Lung (tissue), 12 donors: Measurements from ENCODE around the gene SEC14L3. TPM values are rescaled to one million over a fixed set of nuclear protein-coding genes. Genes with fewer than 3 reads are reported as not detected.

ENCODE experiments used
- ATAC-seq: fragments of 200-7000 bp; cut with Tn5 transposase; one replicate; pipeline ENCODE4 v1.9.1; 2020; ENCODE audit warnings: moderate number of reproducible peaks; ENCODE audit not compliant: insufficient read depth, low FRiP score
- DNase-seq, 3 donors: peaks; one replicate each; pipeline ENCODE4 v3.0.0-alpha.2; 2013 to 2017
- H3K27ac ChIP-seq, 2 donors: one replicate each; pipeline ENCODE4 v1.5.1; 2013; ENCODE audit warnings: mild to moderate bottlenecking in 2 of 2, moderate library complexity in 2 of 2, control low read depth in 1 of 2, inconsistent platforms in 1 of 2, low read depth in 1 of 2, low read length in 1 of 2
- H3K27me3 ChIP-seq, 3 donors: one replicate each; pipeline ENCODE4 v1.5.1; 2013; ENCODE audit warnings: low read length in 2 of 3; ENCODE audit not compliant: control insufficient read depth in 3 of 3, insufficient read depth in 3 of 3
- H3K36me3 ChIP-seq, 4 donors: one replicate each; pipeline ENCODE4 v1.5.1; 2013; ENCODE audit warnings: low read length in 4 of 4, mild to moderate bottlenecking in 1 of 4, moderate library complexity in 1 of 4; ENCODE audit not compliant: control insufficient read depth in 4 of 4, insufficient read depth in 4 of 4
- H3K4me1 ChIP-seq, 5 donors: one replicate each; pipeline ENCODE4 v1.5.1; 2013; ENCODE audit warnings: low read length in 5 of 5, mild to moderate bottlenecking in 2 of 5, moderate library complexity in 1 of 5; ENCODE audit not compliant: control insufficient read depth in 5 of 5, insufficient read depth in 5 of 5
- H3K4me3 ChIP-seq: one replicate; pipeline ENCODE4 v1.5.1; 2013; ENCODE audit warnings: mild to moderate bottlenecking, control low read depth, moderate library complexity
- H3K9ac ChIP-seq, 2 donors: one replicate each; pipeline ENCODE4 v1.5.1; 2013; ENCODE audit warnings: low read length in 2 of 2, control low read depth in 1 of 2; ENCODE audit not compliant: insufficient read depth in 1 of 2
- H3K9me3 ChIP-seq, 4 donors: one replicate each; pipeline ENCODE4 v1.5.1; 2013; ENCODE audit warnings: low read length in 3 of 4, mild to moderate bottlenecking in 1 of 4, moderate library complexity in 1 of 4; ENCODE audit not compliant: control insufficient read depth in 4 of 4, insufficient read depth in 3 of 4
- CTCF ChIP-seq: IDR thresholded peaks from 2 replicates; pipeline ENCODE4 v1.5.1; 2012; ENCODE audit warnings: mild to moderate bottlenecking; ENCODE audit errors: control extremely low read depth, extremely low read depth
- WGBS, 2 donors: extraction: QIAGEN DNeasy Blood & Tissue Kit; methylation state at CpG; one replicate each; pipeline ENCODE4 v1.1.7; 2013; 5-methylcytosine and 5-hydroxymethylcytosine counted together
- polyA plus RNA-seq, 2 donors: library from polyadenylated mRNA; stranded (reverse); fragments of 200-250 nt; gene quantifications; one replicate each; pipeline ENCODE4 v1.2.1, GENCODE V29; 2013
- total RNA-seq, 2 donors: library from RNA; depleted of rRNA in 1 of 2; stranded (reverse); fragments of >200 nt in 1 of 2; gene quantifications; one replicate each; pipeline ENCODE4 v1.2.1, GENCODE V29; 2014 to 2021
- donor health status: control.
- donor health status: control.
- donor health status: Bipolar disorder and iron deficiency.
- donor health status: healthy.
- donor health status: DM: yes; HTN: yes; CAD: no.

SEC14L3 gene
- total and polyA plus RNA-seq, 4 donors: 0.17 to 0.98 (median 0.70) TPM

GRCh38 chr22:30445438-30446145, 26.2 kb downstream of the SEC14L3 start:
- Histone ChIP-seq H3K4me3 (no peak overlapping the region), H3K36me3 (no peaks in the 10 kb centered on the region), H3K9ac (no peak overlapping the region), H3K27me3 (no peaks in the 10 kb centered on the region), H3K4me1 (no peaks in the 10 kb centered on the region), H3K9me3 (no peaks in the 10 kb centered on the region), H3K27ac (no peak overlapping the region)
- ATAC-seq (no peak), DNase-seq (no peak)
- no peak for TF ChIP-seq CTCF
- WGBS, 2 donors: 56 to 59% methylated on average over 5 of the region's 5 CpGs

- ATAC-seq: peak; percentile 51
- H3K27me3 ChIP-seq: no peaks in the 10 kb centered on the region
These were observed 27.0 kb downstream of the SEC14L3 start for GRCh38 chr22:30444632-30445437.

GRCh38 chr22:30441088-30441487, 30.7 kb downstream of the SEC14L3 start:
- ATAC-seq: no peak
- Histone ChIP-seq H3K4me1 (no peaks in the 10 kb centered on the region), H3K27ac (no peak overlapping the region), H3K9ac (no peak overlapping the region), H3K27me3 (no peaks in the 10 kb centered on the region), H3K9me3 (no peaks in the 10 kb centered on the region), H3K36me3 (no peaks in the 10 kb centered on the region), H3K4me3 (no peak overlapping the region)
- no peak for DNase-seq
- 78 to 84% methylated on average over 9 of the region's 9 CpGs for whole genome bisulfite sequencing, 2 donors
- TF ChIP-seq CTCF: no peak

More at GRCh38 chr22:30444632-30445437, 27.0 kb downstream of the SEC14L3 start:
- no peak overlapping the region for H3K27ac ChIP-seq
- H3K9me3 ChIP-seq: no peaks in the 10 kb centered on the region
- no peak overlapping the region for H3K9ac ChIP-seq
- TF ChIP-seq CTCF: peak; percentile 40
- no peak overlapping the region for H3K4me3 ChIP-seq
- no peaks in the 10 kb centered on the region for H3K4me1 ChIP-seq
- no peaks in the 10 kb centered on the region for H3K36me3 ChIP-seq
- WGBS, 2 donors: 21 to 25% methylated on average over 11 of the region's 11 CpGs
- DNase-seq: peak; percentile 36 to 48 (median 46)
